Measurements from ENCODE around the gene SKIL.

The SKIL gene

GRCh38 chr3:170410428-170411029, 53.0 kb downstream of the SKIL start:
- DNase-seq, result no peak

- no peak for DNase-seq
These were observed 55.8 kb downstream of the SKIL start for GRCh38 chr3:170413291-170413690.

GRCh38 chr3:170414202-170414663, 56.7 kb downstream of the SKIL start:
- peak; percentile 18 for DNase-seq

GRCh38 chr3:170417090-170417489, 59.6 kb downstream of the SKIL start:
- DNase-seq, result no peak

- DNase-seq, result no peak
These were observed 61.2 kb downstream of the SKIL start, which contains the start of gene CLDN11 for GRCh38 chr3:170418422-170419398. Gene CLDN11, plus strand, starts transcription at chr3:170418868. Its CDS starts 199 bp downstream, at chr3:170419067.

- DNase-seq, result peak; percentile 17
These were observed 62.1 kb downstream of the SKIL start for GRCh38 chr3:170419557-170420087.

- DNase-seq, result no peak
These were observed 62.8 kb downstream of the SKIL start for GRCh38 chr3:170420307-170420821.

- no peak for DNase-seq
These were observed 63.7 kb downstream of the SKIL start for GRCh38 chr3:170421111-170421641.

GRCh38 chr3:170421758-170422157, 64.2 kb downstream of the SKIL start:
- no peak for DNase-seq

- no peak for DNase-seq
These were observed 65.6 kb downstream of the SKIL start for GRCh38 chr3:170423001-170423615.

- no peak for DNase-seq
These were observed 67.4 kb downstream of the SKIL start for GRCh38 chr3:170424879-170425278.

- DNase-seq, result no peak
These were observed 68.2 kb downstream of the SKIL start for GRCh38 chr3:170425491-170426239.

- no peak for DNase-seq
These were observed 68.8 kb downstream of the SKIL start for GRCh38 chr3:170426240-170426797.

- DNase-seq, result no peak
These were observed 70.6 kb downstream of the SKIL start for GRCh38 chr3:170428095-170428494.

- DNase-seq, result no peak
These were observed 71.5 kb downstream of the SKIL start for GRCh38 chr3:170429050-170429449.

GRCh38 chr3:170431054-170431453, 73.5 kb downstream of the SKIL start:
- no peak for DNase-seq

GRCh38 chr3:170432416-170432815, 74.9 kb downstream of the SKIL start:
- no peak for DNase-seq

- DNase-seq, result no peak
These were observed 79.2 kb downstream of the SKIL start for GRCh38 chr3:170436697-170437096.

- DNase-seq, result no peak
These were observed 79.7 kb downstream of the SKIL start for GRCh38 chr3:170437176-170437575.

- DNase-seq, result no peak
These were observed 80.3 kb downstream of the SKIL start for GRCh38 chr3:170437696-170438407.

- DNase-seq, result no peak
These were observed 81.3 kb downstream of the SKIL start for GRCh38 chr3:170438836-170439235.

Data from activated naive CD4-positive, alpha-beta T cell treated with anti-CD3 and anti-CD28 coated beads, Interleukin-2, amount 50 U/mL, for 16 hours (primary cell).